HG03064 (cell line): Measurements from ENCODE around the gene GCFC2.
"Not testable (repeated sequence)": the region's sequence is repeated elsewhere in the genome, so short reads cannot be mapped to it uniquely, and the experiment has no call there.

Source experiments
- ATAC-seq: cut with Tn5 transposase; IDR thresholded peaks from one replicate; pipeline ENCODE4 v1.9.1; 2021; ENCODE audit warnings: low read depth; ENCODE audit not compliant: unreplicated experiment

The GCFC2 gene

GRCh38 chr2:75683430-75683829 lies 27.3 kb downstream of the GCFC2 start:
- ATAC-seq = not testable (repeated sequence)

- ATAC-seq = no peak
Measured at GRCh38 chr2:75680402-75680801, 30.3 kb downstream of the GCFC2 start.

- no peak for ATAC-seq
Measured at GRCh38 chr2:75679556-75679955, 31.2 kb downstream of the GCFC2 start.

GRCh38 chr2:75676464-75676863 lies 34.3 kb downstream of the GCFC2 start:
- ATAC-seq = no peak

- no peak for ATAC-seq
Measured at GRCh38 chr2:75675908-75676307, 34.8 kb downstream of the GCFC2 start.

- not testable (repeated sequence) for ATAC-seq
Measured at GRCh38 chr2:75675423-75675822, 35.3 kb downstream of the GCFC2 start.

- no peak for ATAC-seq
Measured at GRCh38 chr2:75667884-75668283, 42.8 kb downstream of the GCFC2 start.

GRCh38 chr2:75666911-75667310 lies 43.8 kb downstream of the GCFC2 start:
- no peak for ATAC-seq

GRCh38 chr2:75657798-75658197 lies 52.9 kb downstream of the GCFC2 start:
- ATAC-seq = no peak

- ATAC-seq = no peak
Measured at GRCh38 chr2:75656563-75656962, 54.2 kb downstream of the GCFC2 start.

- ATAC-seq = no peak
Measured at GRCh38 chr2:75655861-75656260, 54.9 kb downstream of the GCFC2 start.

GRCh38 chr2:75654012-75654411 lies 56.7 kb downstream of the GCFC2 start:
- ATAC-seq = no peak

- no peak for ATAC-seq
Measured at GRCh38 chr2:75647771-75648170, 62.9 kb downstream of the GCFC2 start.

GRCh38 chr2:75646583-75647425 lies 63.9 kb downstream of the GCFC2 start, which contains the start of gene MRPL19:
TSS of gene MRPL19 (plus strand) at chr2:75646783. CDS start at chr2:75646808, 25 bp downstream.
- peak; percentile 94 for ATAC-seq

GRCh38 chr2:75646090-75646582 lies 64.6 kb downstream of the GCFC2 start:
- ATAC-seq = no peak

- ATAC-seq = no peak
Measured at GRCh38 chr2:75645643-75646042, 65.1 kb downstream of the GCFC2 start.

- ATAC-seq = no peak
Measured at GRCh38 chr2:75643980-75644379, 66.7 kb downstream of the GCFC2 start.

- ATAC-seq = no peak
Measured at GRCh38 chr2:75641587-75641986, 69.1 kb downstream of the GCFC2 start.

GRCh38 chr2:75640621-75641121 lies 70.0 kb downstream of the GCFC2 start:
- peak; percentile 86 for ATAC-seq

- no peak for ATAC-seq
Measured at GRCh38 chr2:75637568-75637967, 73.1 kb downstream of the GCFC2 start.

- no peak for ATAC-seq
Measured at GRCh38 chr2:75634945-75635344, 75.8 kb downstream of the GCFC2 start.

- no peak for ATAC-seq
Measured at GRCh38 chr2:75633620-75634019, 77.1 kb downstream of the GCFC2 start.
